DOHH2 (cell line): ENCODE measurements around the gene BAG2.

ENCODE experiments used
- CTCF ChIP-seq: fragments of 200-600 bp; sonication (generic); IDR thresholded peaks from one replicate; pipeline ENCODE4 v1.5.1; 2014; ENCODE audit warnings: antibody characterized with exemption, mild to moderate bottlenecking, low read depth, low read length; ENCODE audit not compliant: poor library complexity, severe bottlenecking
- EZH2phosphoT487 ChIP-seq: fragments of 200-600 bp; sonication (generic); IDR thresholded peaks from 2 replicates; pipeline ENCODE4 v1.6.1; 2017; ENCODE audit warnings: borderline replicate concordance, mild to moderate bottlenecking, antibody characterized with exemption, low read length, moderate library complexity, mixed read lengths

- no peak for TF ChIP-seq CTCF
- TF ChIP-seq EZH2phosphoT487 = no peak
Measured at GRCh38 chr6:57134954-57135353, 37.2 kb upstream of the BAG2 start.
